GM18520 (cell line): ENCODE results near the gene YWHAB.

Experiments
- ATAC-seq: cut with Tn5 transposase; IDR thresholded peaks from one replicate; pipeline ENCODE4 v1.9.1; 2021; ENCODE audit not compliant: unreplicated experiment

Gene YWHAB

GRCh38 chr20:44950368-44950767, 64.9 kb downstream of the YWHAB start:
- ATAC-seq, result no peak

GRCh38 chr20:44952731-44953130, 67.2 kb downstream of the YWHAB start:
- no peak for ATAC-seq

GRCh38 chr20:44954211-44954610, 68.7 kb downstream of the YWHAB start:
- ATAC-seq, result no peak

GRCh38 chr20:44955270-44955669, 69.8 kb downstream of the YWHAB start:
- no peak for ATAC-seq

- ATAC-seq, result no peak
Observed at GRCh38 chr20:44956410-44956809, 70.9 kb downstream of the YWHAB start.
